KG1 (cell line): ENCODE data around the gene DOCK8.
"Not testable (repeated sequence)": the region's sequence is repeated elsewhere in the genome, so short reads cannot be mapped to it uniquely, and the experiment has no call there.

Experiments used
- DNase-seq: peaks from one replicate; lab custom pipeline; 2025; lab: John Stamatoyannopoulos, UW

Gene DOCK8

DNA sequence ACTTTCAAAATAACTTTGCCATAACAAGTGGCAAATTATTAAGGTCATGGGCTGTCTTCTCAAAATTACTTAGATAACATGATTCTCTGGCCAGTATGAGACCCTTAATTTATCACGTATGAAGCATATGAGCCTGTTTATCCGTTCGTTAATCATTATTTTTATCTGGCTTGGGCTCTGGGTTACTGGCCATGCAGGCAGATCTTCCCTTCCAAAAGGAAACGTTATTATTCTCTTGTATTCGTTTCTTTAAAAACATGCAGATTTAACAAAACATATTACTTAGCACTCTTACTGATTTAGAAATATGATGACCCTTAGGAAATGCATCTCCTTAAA is 148.6 kb downstream of the DOCK8 start:
- no peak for DNase-seq

GRCh38 chr9:365436-365835 is 150.8 kb downstream of the DOCK8 start:
- DNase-seq = no peak

GRCh38 chr9:366620-367019 is 152.0 kb downstream of the DOCK8 start:
- DNase-seq = no peak

DNA sequence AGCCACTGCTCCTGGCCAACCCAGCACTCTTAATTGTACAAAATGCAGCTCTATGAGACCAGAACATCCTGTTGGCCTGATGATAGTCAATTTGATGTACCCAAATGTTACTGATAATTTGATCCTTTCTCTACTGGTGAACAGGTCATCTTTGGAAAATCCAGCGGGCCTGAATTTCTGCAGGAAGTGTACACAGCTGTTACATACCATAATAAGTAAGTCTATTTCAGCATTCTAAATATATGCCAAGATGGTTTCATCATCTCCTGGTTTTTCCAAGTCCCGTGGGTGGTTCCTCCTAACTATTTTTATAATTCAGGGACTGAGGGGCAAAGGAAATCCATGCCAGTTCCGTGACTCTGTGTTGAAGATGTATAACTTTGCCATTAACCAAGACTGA is 155.4 kb downstream of the DOCK8 start:
- no peak for DNase-seq

GRCh38 chr9:371349-371748 is 156.7 kb downstream of the DOCK8 start:
- no peak for DNase-seq

- DNase-seq = no peak
Measured at GRCh38 chr9:372128-372527, 157.5 kb downstream of the DOCK8 start.

DNA sequence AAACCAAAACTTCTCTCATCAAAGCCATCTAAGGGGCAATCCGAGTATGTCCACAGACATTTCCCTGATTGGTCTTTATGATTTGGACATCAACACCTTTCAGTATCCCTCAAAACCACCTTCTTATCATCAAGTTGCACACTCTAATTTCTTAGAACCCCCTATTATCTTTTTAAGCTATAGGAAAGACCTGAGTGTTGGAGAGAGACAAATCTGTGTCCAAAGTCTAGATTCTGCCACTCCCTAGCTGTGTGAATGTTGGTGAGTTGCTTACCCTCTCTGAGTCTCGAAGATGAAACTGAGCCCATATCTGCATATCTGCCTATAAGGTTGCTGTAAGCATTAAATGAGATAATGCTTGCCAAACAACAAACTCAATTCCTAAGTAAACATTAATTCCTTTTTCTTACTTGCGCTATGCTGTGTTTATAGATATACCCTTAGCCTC is 159.1 kb downstream of the DOCK8 start:
- no peak for DNase-seq

GRCh38 chr9:374736-375135 is 160.1 kb downstream of the DOCK8 start:
- DNase-seq = no peak

DNA sequence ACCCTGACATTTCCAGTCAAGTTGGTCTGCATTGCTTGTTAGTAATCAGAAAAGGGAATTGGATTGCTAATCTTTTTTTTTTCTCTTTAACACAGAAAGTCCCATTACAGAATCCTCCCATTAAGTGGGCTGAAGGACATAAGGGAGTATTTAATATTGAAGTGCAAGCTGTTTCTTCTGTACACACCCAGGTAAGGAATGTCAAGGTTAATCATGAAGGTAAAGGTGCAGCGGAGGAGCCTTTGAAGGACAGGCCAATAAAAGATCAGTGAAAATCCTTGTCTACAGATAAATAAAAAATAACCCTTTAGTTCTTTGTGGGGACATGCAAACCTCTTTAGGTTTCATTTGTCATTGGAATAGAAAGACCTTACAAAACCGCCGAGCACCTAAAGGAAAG is 161.4 kb downstream of the DOCK8 start:
- DNase-seq = no peak

DNA sequence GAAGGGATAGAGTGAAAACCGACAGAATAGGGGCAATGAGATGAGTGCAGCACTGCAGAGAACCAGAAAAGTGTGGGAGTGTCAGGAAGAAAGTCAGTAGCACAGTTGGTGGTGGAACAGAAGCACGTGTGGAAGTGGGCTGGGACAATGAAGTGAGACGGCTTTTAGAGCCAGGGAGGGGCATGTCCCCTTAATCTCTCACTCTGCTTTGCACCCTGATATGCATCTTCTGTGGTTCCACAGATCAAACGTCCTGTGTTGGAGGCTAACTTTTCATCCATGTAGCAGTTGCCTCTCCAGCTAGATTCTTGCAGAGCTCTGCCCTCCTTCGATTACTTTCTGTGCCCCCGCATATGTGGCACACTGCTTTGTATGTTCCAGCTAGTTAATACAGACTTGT is 163.6 kb downstream of the DOCK8 start:
- no peak for DNase-seq

DNA sequence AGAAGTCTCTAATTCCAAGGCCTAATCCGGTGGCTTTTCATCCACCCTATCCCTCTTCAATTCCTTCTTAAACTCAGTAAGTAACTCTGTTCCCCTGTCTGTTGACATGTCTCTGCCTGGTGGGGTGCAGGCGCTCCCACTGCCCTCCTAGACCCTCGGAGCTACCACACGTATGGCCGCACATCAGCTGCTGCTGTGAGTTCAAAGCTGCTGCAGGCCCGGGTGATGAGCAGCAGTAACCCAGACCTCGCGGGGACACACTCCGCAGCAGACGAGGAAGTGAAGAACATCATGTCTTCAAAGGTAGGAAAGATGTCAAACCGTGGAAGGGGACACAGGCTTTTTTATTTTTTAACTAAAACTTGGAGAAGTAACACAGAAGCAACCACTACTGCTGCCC is 167.7 kb downstream of the DOCK8 start:
- DNase-seq = no peak

GRCh38 chr9:385818-386398 is 171.2 kb downstream of the DOCK8 start:
- no peak for DNase-seq

DNA sequence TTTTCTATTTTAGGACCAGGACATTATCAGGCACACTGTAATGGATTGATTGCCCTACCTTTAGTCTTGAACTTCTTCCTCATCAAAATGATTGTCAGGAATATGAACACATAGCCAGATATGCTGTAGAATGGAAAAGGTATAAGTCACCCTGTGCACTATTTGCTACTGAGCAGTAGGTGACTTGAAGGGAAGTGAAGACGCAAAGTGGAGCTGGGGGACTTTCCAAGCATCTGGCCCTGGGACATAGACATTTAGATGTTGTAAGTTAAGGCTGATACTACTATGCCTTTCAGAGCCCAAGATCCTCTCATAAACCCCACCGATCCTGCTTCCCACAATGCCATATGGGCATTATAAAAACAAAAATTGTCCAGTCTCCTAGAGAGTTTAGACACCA is 174.5 kb downstream of the DOCK8 start:
- DNase-seq = no peak

DNA sequence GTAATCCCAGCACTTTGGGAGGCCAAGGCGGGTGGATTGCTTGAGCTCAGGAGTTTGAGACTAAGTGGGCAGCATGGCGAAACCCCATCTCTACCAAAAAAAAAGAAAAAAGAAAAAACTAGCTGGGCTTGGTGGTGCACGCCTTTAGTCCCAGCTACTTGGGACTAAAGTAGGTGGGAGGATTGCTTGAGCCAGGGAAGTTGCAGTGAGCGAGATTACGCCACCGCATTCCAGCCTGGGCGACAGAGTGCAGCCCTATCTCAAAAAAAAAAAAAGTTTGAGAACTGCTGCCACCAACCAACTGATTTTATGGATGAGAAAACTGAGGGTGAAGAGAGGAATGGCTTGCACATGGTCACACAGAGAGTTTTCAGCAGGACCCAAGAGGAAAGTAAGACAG is 175.1 kb downstream of the DOCK8 start:
- no peak for DNase-seq

DNA sequence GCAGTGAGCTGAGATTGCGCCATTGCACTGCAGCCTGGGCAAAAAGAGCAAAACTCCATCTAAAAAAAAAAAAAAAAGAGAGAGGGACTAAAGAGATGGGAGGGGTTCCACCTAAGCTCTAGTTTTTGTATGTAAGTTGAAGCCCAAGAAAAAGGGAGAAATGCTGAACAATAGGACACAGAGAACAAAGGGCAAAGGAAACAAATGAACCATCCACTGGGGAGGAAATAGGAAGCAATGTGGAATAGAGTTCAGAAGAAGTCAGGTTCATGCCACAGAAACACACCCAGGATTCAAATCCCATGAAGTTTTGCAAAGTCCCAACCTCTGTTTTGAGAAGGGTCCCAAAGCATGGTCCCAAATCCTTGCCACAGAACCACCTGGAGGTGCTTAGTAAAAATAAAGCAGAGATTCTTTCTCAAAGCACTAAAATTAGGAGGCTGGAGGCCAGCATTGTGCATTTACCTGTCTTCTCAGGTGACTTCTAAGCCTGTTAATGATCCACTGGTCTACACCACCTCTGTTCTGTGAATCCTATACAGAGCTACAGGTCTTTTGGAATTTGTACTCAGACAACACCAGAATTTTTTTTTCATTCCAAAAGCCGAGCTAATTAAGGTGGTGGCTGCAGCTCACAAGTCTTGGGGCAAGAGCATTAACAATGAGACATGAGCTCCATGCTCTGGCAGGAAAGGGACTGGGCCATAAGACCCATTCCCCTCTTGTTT is 177.6 kb downstream of the DOCK8 start:
- DNase-seq = no peak

DNA sequence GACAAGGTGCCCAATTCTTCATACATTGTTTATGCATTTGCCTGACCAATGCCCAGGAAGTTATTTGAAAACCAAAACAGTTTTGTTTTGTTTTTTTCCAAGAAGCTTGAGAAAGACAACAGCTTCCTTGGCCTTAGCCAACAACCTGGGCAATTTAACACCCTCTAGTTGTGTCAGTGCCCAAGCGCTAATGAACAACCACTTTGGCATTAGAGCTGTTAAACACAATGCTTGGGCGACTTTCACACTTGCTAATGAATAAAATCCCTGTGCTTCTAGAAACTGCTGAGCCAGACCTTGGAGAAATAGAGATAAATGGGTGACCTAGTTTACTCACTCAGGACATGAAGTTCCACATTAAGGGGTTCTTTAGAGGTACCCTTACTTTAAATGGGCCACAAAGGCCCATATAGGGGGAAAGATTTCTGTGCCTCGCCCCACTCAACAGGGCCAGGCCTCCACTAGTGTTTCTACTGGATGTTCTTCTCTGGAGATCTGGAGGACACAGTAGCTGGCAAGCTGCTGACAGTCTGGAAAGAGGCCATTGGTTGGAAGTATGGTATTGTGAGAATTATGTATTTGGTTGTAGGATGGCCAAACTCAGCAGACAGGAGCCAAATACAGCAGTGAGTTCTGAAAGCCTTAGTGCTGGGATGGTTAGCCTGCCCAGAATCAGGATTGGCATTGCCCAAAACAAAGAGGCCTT is 179.8 kb downstream of the DOCK8 start:
- no peak for DNase-seq

DNA sequence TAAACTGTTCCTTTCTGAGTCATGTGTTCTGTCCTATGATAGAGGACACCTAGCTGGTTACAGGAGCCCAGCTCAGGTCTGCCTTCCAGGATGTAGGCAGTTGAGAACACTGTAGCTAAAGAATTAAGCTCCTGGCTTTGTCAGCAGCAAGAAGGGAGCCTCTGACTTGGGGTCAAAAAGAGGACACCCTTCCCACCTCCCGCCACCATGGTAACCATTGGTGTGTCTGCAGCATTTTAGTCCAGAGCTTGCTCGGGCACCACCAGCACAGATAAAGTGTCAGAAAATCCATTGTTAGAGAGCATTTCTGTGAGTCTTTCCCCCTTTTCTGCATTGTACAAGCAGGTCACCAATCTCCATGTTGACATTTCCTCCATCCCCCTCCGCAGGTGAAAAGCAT is 181.7 kb downstream of the DOCK8 start:
- no peak for DNase-seq

GRCh38 chr9:398085-398484 is 183.4 kb downstream of the DOCK8 start:
- DNase-seq = no peak

DNA sequence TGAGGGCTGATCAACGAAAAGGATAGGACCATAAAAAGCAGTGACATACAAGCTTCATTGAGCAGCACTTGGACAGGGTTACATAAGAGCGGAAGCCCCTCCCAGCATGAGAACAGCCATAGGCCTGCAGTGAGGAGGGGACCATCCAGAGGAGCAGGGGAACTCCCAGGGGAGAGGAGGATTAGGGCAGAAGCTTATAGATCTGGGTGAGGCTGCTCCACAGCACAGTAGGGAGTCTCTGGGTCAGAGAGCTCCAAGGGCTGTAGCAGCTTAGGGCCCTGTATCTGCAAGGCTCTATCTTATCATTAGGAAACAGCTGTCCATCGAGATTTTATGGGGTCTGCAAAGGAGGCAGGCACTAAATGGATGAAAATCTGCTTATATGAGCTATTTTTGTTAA is 186.6 kb downstream of the DOCK8 start:
- DNase-seq = no peak

- no peak for DNase-seq
Measured at GRCh38 chr9:404234-404633, 189.6 kb downstream of the DOCK8 start.

- DNase-seq = no peak
Measured at GRCh38 chr9:405341-405740, 190.7 kb downstream of the DOCK8 start.

DNA sequence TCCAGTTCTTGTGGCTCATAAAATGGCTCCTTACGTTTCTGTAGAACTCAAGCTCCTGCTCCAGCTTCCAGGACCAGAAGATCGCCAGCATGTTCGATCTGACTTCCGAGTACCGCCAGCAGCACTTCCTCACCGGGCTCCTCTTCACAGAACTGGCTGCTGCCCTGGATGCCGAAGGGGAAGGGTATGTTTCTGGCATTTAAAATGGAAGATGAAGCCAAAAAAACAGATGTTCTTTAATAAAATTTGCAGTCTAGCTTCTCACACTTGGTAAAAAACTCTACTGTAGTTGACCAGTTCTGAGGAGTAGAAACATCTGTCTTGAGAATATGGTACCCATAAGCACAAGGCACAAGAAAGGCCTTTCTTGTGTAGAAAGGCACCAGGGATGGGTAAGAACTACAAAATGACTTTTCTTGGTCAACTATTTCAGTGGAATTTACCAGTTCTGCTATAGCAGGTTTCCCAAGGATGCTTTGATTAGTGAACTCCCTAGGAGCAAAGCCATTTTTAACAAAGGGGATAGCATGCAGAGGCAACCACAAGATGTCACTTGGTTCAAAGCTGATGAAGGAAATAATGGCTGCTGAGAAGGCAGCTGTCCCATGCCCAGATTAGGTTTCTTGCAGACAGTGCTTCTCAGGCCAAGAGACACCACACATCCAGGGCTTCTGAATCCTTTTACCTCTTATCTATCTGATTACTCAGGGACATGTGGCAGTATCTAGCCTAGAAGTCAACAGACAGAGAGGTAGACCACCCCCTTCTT is 192.4 kb downstream of the DOCK8 start:
- DNase-seq = no peak

- not testable (repeated sequence) for DNase-seq
Measured at GRCh38 chr9:409655-410054, 195.0 kb downstream of the DOCK8 start.
